Lower leg skin (tissue), 3 donors: Measurements from ENCODE around the gene NELL1.

ENCODE experiments used
- POLR2A ChIP-seq, 2 donors: fragments of 450-650 bp; IDR thresholded peaks; one replicate each; pipeline ENCODE4 v1.6.1; 2016 to 2017; ENCODE audit warnings: antibody characterized with exemption in 2 of 2, mild to moderate bottlenecking in 1 of 2, moderate library complexity in 1 of 2
- TF ChIP-seq, protein P1 (sequence below), 3 donors: fragments of 450-650 bp; IDR thresholded peaks; one replicate each; pipeline ENCODE4 v1.5.1; 2016; ENCODE audit warnings: antibody characterized with exemption in 3 of 3, mild to moderate bottlenecking in 3 of 3, moderate library complexity in 2 of 3

DNA sequence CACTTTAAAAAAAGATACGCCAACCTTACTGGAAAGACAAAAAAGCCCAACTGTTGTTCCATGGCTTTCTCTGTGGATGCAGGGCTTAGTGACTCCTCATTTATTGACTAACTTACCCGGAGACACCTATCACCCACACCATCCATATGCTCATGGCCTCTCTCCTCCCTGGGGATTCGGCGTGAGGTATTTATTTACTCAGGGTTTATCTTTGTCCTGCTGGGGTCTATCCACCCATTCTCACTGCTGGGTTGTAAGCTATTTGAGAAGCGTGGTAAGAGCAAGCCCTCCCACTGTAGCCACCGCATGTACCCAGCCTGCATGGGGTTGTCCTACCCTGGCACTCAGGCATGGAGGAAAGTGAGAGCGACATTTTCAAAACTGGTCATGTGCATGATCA lies 93.6 kb downstream of the NELL1 start:
- TF ChIP-seq, protein P1, sequence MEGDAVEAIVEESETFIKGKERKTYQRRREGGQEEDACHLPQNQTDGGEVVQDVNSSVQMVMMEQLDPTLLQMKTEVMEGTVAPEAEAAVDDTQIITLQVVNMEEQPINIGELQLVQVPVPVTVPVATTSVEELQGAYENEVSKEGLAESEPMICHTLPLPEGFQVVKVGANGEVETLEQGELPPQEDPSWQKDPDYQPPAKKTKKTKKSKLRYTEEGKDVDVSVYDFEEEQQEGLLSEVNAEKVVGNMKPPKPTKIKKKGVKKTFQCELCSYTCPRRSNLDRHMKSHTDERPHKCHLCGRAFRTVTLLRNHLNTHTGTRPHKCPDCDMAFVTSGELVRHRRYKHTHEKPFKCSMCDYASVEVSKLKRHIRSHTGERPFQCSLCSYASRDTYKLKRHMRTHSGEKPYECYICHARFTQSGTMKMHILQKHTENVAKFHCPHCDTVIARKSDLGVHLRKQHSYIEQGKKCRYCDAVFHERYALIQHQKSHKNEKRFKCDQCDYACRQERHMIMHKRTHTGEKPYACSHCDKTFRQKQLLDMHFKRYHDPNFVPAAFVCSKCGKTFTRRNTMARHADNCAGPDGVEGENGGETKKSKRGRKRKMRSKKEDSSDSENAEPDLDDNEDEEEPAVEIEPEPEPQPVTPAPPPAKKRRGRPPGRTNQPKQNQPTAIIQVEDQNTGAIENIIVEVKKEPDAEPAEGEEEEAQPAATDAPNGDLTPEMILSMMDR (IDR thresholded peaks at IDR 0.05), result no peak
- TF ChIP-seq POLR2A (IDR thresholded peaks at IDR 0.05), result no peak
